Islet of Langerhans (tissue), 1 donor: Measurements from ENCODE around the gene DTX1.

ENCODE experiments used
- FAIRE-seq: peaks from one replicate; lab custom pipeline; 2011; peaks lifted over from hg19 to GRCh38; lab: Jason Lieb, UNC

The DTX1 gene

GRCh38 chr12:113055594-113056380, 743 bp upstream of the DTX1 start:
- no peak for FAIRE-seq

GRCh38 chr12:113056381-113056630, 224 bp upstream of the DTX1 start:
- no peak for FAIRE-seq

- FAIRE-seq, result no peak
Measured at GRCh38 chr12:113057565-113058485, 1.3 kb downstream of the DTX1 start.

DNA sequence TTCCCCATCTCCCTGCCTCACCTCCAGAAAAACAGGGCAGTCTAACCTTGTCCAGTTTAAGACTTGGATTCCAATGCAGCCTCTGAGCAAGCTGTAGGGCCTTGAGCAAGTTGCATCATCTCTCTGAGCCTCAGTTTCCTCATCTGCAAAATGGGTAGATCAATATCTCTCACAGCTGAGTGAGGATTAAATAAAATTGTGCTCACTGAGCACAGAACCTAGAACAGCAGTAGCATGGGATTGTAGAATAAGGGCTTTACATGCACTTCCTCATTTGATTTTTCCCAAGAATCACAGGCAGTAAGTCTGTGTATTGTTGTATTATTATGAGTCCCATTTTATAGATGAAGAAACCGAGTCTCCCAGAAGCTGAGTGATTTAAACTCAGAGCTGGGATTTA, 2.0 kb downstream of the DTX1 start:
- FAIRE-seq, result no peak

- no peak for FAIRE-seq
Measured at GRCh38 chr12:113059071-113059595, 2.6 kb downstream of the DTX1 start.

GRCh38 chr12:113060336-113060960, 3.9 kb downstream of the DTX1 start:
- no peak for FAIRE-seq

DNA sequence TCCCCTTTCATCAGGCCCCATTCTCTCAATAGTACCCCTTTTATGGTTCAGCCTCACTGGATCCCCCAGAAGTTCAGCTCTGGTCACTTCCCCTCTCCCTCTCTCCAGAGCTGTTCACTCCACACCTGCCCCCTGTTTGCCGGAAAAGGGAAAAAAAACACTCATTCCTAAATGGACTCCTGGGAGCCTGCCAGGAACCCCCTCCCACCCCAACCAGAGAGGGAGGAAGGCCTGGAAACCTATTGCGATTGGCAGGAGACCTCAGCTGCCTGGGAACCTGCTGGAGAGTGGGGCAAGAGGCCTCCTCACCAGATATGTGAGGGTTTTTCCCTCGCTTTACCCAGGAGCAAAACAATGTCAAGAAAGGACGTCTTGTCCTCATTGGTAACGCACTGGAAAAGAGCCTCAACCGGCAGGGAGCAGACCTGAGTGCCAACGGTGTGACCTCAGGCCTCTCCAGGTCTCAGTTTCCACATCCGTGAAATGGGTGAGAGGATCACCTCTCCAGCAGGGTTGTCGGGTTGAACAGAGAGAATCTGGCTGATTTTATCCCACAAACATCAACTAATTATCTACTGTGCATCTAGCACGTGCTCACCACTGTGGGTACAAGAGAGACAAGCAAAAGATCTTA, 4.6 kb downstream of the DTX1 start:
- FAIRE-seq, result no peak

GRCh38 chr12:113062502-113063395, 6.2 kb downstream of the DTX1 start:
- FAIRE-seq, result no peak

DNA sequence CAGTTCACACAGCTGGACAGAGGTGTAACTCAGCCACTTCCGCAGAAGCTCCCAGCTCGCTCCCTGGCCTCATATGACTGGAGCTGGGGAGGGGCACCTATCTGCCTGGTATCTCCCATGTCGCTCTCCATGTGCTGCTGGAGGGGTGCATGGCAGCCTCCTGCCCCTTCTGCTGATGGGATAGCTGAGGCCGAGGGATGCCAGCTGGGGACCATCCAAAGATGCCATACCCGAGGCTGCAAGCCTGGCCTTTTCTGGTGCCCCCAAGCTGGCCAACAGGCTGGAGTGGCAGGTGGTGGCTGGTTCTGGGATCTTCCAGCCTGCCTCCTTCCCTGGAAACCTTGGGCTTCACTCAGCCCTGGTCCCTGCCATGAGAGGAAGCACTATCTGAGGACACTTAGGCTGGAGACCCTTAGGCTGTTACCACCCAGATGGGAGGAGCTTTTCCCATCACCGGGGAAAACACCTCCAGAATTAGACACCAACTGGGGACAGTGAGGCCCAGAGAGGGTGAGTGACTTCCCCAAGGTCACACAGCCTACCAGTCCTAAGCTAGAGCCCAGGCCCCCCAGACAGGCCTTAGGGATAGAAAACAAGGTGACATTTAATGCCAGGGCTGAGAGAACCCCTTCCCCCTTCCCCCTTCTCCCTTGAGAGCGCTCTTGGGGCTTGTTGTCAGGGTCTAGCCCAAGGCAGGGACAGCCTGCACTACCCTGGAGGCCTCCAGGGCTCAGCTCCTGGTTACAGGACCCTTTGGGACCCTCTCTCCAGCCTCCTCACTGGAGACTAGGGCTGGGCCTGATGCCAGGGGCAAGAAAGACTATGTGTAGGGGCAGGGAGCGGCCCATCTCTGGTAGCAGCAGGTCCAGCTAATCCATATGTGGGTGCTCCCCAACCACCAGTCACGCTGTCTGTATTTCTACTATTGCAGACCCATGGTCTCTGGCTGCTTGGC, 7.1 kb downstream of the DTX1 start:
- no peak for FAIRE-seq

DNA sequence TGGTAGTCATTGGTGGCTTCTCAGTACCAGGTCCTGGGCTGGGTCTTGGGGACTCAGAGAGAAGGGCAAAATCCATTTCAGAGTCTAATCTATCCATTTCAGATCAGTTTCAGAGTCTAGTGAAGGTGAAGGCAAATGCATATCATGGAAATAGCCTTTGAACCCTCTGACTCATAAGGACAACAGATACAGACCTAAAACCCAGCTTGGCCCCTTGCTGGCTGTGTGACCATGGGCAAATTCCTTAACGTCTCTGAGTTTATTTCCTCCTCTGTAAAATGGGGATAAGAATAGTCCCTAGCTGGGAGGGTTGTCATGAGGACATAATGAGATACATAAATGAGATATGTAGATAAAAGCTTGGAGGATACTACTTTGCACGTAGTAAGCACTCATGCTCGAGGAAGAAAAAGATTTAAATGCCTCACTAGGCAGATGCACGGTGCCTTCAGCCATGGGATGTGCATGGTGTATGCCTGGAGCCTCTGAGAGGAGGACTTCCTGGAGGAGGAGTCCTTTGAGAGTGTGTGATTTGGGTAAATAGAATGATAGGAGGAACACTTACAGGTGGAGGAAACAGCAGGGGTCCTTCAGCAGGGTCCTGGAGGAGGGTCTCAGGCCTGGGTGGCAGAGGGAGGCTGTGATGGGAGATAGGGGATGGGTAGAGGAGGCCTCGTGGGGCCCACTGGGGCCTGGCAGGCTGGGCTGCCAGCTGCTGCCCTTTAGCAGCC, 8.0 kb downstream of the DTX1 start:
- no peak for FAIRE-seq

DNA sequence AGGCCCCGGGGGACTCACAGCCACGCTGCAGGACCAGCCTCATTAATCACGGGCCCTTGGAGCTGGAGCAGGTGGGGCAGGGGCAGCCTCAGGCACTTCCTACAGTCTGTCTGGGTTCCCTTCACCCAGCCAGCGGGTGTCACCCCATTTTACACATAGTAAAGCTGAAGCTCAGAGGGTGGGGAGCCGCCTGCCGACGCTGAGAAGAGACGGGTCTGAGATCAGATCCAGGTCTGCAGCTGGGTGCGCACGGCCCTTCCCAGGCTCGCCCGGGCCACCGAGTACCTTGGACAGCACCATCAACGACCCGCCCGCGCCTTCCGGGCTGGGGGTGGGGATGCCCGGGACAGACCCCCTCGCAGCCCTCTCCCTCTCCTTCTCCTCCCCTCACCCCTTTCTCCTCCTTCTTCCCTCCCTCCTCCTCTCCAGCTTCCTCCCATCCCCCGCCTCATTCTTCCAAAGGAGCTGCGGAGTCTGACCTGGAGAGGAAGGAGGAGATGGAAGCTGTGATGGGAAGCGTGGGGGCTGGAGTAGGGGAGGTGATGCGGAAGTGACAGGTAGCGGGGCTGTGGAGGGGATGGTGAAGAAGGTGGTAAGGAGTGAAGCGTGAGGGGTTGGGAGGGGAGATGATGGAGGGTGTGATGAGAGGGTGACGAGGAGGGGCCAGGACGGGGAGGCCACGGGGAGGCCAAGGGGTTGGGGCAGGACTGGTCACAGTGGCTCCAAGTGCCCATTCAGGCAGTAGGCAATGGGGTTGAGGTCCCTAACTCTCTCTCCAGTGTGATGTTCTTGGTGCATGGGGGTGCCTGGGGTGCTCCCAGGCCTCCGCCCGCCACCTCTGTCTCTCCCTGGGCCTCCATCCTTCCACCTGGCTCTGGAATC, 8.8 kb downstream of the DTX1 start:
- FAIRE-seq, result no peak

GRCh38 chr12:113066813-113067400, 10.4 kb downstream of the DTX1 start:
- FAIRE-seq, result no peak

- no peak for FAIRE-seq
Measured at GRCh38 chr12:113067987-113068935, 11.7 kb downstream of the DTX1 start.

GRCh38 chr12:113069149-113069548, 12.6 kb downstream of the DTX1 start:
- no peak for FAIRE-seq

- FAIRE-seq, result no peak
Measured at GRCh38 chr12:113069751-113070116, 13.2 kb downstream of the DTX1 start.

- no peak for FAIRE-seq
Measured at GRCh38 chr12:113070117-113070906, 13.8 kb downstream of the DTX1 start.
